GM20431 (cell line): ENCODE measurements around the gene DVL2.

ENCODE experiments used
- in situ Hi-C: fragments of 300-500 bp; cut with MseI, MboI; formaldehyde crosslinking; loops from one replicate; pipeline ENCODE4 v1.15.0; 2020; ENCODE audit warnings: low sequenced_read_pairs; ENCODE audit not compliant: unreplicated experiment

The DVL2 gene

GRCh38 chr17:7234083-7234951 is at the start of gene DVL2:
DVL2 (minus strand) TSS chr17:7234517; CDS start chr17:7234262, 255 bp downstream.
- in situ Hi-C loops = no loop called here

GRCh38 chr17:7283471-7284216 is 49.3 kb upstream of the DVL2 start:
- in situ Hi-C loops = loop anchor here (25.0 kb wide), 1 partner anchor 221 kb away; no protein-coding TSS in a partner anchor

GRCh38 chr17:7282752-7283321 is 48.5 kb upstream of the DVL2 start:
- in situ Hi-C loops = loop anchor here (25.0 kb wide), 1 partner anchor 221 kb away; no protein-coding TSS in a partner anchor

DNA sequence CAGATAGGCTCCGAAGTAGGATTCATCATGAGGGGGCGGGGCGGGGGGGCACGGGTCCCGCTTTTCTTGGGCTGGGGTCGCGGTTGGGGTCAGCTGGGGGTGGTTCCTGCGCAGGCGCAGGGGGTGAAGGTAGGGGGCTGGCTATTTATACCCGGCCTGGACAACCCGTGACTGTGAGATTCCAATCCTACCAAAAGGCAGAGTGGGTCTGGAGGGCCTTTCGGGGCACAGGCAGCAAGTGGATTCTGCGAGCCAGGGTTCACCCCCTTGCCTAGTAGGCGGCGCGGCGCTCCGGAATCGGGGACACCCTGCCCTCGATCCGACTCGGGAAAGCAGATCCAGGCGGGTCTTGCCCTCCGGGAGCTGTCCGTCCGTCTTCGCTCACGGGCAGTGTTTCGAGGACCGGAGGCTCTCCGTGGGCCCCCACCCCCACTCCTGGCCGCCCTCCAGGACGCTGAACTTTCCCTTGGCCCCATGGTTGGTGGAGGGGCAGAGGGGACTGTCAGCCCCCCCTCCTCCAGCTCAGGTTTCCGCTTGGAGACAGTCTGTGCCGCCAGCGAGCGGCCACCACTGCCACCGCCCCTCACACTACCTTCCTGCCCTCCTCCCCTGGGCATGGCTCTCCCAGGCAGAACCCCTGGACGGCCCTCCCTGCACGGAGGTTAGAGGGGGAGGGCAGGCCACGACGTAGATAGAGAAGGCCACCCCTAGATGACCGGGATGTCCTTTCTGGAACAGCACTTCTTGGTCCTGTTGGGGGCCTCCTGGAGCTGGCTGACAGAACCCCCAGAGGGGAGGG is 47.8 kb upstream of the DVL2 start:
- in situ Hi-C loops = loop anchor here (25.0 kb wide), 1 partner anchor 220 kb away; no protein-coding TSS in a partner anchor

DNA sequence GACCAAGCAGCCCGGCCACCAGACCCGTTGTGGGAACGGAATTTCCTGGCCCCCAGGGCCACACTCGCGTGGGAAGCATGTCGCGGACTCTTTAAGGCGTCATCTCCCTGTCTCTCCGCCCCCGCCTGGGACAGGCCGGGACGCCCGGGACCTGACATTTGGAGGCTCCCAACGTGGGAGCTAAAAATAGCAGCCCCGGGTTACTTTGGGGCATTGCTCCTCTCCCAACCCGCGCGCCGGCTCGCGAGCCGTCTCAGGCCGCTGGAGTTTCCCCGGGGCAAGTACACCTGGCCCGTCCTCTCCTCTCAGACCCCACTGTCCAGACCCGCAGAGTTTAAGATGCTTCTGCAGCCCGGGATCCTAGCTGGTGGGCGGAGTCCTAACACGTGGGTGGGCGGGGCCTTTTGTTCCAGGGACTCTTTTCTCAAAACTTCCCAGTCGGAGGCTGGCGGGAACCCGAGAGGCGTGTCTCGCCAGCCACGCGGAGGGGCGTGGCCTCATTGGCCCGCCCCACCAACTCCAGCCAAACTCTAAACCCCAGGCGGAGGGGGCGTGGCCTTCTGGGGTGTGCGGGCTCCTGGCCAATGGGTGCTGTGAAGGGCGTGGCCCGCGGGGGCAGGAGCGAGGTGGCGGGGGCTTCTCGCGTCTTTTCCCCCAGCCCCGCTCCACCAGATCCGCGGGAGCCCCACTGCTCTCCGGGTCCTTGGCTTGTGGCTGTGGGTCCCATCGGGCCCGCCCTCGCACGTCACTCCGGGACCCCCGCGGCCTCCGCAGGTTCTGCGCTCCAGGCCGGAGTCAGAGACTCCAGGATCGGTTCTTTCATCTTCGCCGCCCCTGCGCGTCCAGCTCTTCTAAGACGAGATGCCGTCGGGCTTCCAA is 47.0 kb upstream of the DVL2 start, which contains the start of gene SLC2A4:
TSS of gene SLC2A4 (plus strand) at position 645 of the 879 bp plus-strand sequence. CDS start at position 862, 217 bp downstream.
- in situ Hi-C loops = loop anchor here (25.0 kb wide), 1 partner anchor 219 kb away; no protein-coding TSS in a partner anchor

DNA sequence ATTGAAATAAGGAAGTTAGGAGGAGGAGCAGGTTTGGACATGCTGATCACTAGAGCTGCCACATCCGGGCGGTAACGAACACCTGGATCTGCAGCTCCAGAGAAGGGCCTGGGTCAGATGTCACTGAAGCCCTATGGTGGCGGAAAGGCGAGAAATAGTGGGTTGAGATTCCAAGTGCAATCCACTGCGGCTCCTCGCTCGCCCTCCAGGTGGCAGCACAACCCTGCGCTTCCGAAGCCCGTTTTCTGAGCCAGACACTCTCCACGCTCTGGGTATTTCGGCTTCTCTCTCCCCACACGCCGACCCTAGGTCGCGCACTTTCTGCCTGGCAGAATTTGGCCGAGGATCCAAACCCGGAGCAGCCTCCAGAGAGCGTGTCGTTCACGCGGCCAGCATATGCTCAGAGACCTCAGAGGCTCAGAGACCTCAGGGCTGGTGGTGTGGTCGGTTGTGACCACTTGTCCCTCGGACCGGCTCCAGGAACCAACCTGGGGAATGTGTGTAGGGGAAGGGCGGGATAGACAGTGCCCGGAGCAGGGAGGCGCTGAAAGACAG is 46.3 kb upstream of the DVL2 start:
- in situ Hi-C loops = loop anchor here (25.0 kb wide), 1 partner anchor 218 kb away; no protein-coding TSS in a partner anchor

DNA sequence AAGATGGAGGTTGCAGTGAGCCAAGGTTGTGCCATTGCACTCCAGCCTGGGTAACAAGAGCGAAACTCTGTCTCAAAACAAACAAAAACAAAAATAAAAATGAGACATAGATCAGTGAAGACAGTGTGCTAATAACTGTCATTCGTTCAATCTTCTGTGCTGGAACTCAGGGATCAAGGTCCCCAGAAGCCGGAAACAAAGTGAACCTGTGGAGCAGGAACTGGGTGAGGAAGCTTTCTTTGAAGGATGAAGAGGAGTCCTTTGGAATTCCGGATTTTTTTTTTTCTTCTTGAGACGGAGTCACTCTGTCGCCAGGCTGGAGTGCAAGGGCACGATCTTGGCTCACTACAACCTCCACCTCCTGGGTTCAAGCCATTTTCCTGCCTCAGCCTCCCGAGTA is 45.1 kb upstream of the DVL2 start:
- in situ Hi-C loops = loop anchor here (25.0 kb wide), 1 partner anchor 217 kb away; no protein-coding TSS in a partner anchor

- in situ Hi-C loops = no loop called here
These were observed 32.5 kb upstream of the DVL2 start for GRCh38 chr17:7266784-7267183.

GRCh38 chr17:7263801-7264078 is 29.4 kb upstream of the DVL2 start:
- in situ Hi-C loops = no loop called here

DNA sequence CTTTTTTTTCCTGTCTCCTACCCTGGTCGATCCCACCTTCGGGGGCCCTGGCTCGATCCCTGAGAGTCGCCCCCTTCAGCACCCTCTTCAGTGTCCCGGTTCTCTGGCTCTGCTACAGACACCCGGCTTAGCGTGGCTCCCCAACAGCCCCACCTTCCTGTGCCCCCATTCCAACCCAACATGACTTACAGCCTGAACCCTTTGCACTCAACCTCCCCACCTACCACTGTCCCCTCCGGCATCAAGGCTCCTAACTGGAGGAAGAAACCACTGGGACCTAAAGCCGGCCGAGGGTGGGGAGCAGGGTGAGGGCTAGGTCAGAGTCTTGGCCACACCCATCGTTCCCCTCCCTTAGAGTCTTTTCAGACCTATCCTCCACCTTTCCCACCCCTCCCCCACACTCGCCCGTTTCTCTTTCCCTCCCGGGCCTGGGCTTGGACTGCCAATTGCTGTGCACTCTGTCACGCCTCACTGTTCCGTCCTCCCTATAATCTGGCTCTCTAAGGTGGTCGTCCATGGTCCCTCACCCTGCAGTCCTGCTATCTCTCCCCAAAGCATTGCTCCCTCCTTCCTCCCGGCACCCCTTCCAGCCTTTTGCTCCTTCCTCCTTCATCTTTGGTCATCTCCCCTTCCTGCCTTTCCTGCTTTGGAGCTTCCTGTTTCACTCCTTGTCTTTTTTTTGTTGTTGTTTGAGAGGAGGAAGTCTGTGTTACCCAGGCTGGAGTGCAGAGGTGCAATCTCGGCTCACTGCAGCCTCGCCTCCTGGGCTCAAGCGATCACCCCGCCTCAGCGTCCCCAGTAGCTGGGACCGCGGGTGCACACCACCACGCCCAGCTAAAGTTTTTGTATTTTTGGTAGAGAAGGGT is 28.9 kb upstream of the DVL2 start:
- in situ Hi-C loops = no loop called here

DNA sequence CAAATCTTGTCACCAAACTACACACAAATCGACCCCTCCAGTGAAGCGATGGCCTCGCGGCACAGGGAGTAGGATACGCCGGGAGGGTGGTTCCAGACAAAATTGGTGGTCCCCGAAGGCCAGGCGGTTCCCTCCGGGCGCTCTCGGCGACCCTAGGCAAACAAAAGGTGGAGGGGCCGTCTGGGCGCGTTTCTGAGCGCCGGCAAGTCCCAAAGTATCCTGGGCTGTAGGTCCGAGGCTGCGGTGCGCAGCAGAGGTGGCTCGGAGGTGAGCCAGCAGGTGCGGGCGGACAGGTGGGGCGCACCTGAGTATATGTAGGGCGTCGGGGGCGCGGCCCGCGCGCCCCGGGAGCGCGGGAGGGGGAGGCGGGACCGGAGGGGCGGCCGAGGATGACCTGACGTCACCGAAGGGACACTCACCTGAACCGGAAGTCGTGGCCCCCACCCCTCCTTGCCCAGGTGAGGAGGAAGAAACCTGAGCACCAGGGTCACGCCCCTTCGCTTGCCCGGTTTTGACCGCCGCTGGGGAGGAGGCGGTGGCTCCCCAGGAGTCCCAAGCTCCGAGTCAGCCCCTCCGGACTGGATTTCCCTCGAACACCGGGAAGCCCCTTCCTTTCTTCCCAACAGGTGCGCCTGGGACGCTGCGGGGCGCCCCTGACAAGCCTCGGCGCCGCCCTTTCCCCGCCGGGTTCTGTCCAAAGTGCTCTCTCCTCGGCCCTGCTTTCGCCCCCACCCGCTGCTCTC is 28.0 kb upstream of the DVL2 start, which contains the start of gene CLDN7:
TSS of gene CLDN7 (minus strand) at position 287 of the 743 bp plus-strand sequence. CDS start 435 bp downstream, outside the sequence.
- in situ Hi-C loops = no loop called here

DNA sequence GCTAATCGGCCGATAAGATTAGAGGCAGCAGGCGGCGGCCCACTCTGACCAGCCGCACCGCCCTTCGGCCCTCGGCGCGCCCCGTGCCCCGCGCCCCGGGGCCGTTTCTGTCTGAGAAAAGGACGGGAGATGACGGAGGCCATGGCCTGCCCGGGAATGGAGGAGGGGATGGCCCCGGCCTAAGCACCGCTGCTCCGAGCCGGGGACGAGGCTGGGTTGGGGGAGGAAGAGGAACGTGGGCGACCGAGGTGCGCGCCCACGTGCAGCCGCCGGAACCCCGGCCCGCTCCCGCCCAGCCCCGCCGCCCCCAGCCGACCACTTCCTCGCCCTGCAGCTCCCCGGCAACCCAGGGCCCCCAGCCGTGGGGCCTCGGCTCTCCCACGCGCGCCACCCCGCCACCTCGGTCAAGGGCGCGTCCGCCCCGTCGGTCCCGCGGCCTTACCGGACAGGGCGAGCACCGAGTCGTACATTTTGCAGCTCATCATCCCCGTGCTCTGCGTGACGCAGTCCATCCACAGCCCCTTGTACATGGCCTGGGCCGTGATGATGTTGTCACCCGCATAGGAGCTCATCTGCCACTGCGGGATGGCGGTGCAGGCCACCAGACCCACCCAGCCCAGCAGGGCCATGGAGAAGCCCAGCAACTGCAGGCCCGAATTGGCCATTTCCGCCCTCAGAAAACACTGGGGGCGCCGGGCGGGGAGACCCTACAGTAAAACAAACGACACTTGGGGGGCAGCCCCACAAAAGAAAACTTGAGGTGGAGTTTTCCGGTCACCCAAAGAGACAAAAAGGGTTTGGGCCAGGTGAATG is 27.3 kb upstream of the DVL2 start:
- in situ Hi-C loops = no loop called here

- in situ Hi-C loops = no loop called here
These were observed 26.5 kb upstream of the DVL2 start for GRCh38 chr17:7260651-7261378.

- in situ Hi-C loops = no loop called here
These were observed 25.8 kb upstream of the DVL2 start for GRCh38 chr17:7260151-7260550.

GRCh38 chr17:7259555-7259889 is 25.2 kb upstream of the DVL2 start:
- in situ Hi-C loops = no loop called here
